Muscle of leg (tissue), 16 donors: Measurements from ENCODE around the gene NFATC2IP. TPM values are rescaled to one million over a fixed set of nuclear protein-coding genes. Genes with fewer than 3 reads are reported as not detected.

Source experiments
- DNase-seq: peaks from one replicate; pipeline ENCODE4 v3.0.0; 2013
- H3K27ac ChIP-seq: one replicate; pipeline ENCODE4 v1.5.1; 2013; ENCODE audit warnings: mild to moderate bottlenecking, low read length, control low read depth
- H3K27me3 ChIP-seq: one replicate; pipeline ENCODE4 v1.6.1; 2013; ENCODE audit warnings: low read length; ENCODE audit not compliant: control insufficient read depth, insufficient read depth
- H3K36me3 ChIP-seq: one replicate; pipeline ENCODE4 v1.6.1; 2013; ENCODE audit warnings: low read length; ENCODE audit not compliant: control insufficient read depth, insufficient read depth
- H3K4me1 ChIP-seq: one replicate; pipeline ENCODE4 v1.6.1; 2013; ENCODE audit warnings: low read length; ENCODE audit not compliant: control insufficient read depth, insufficient read depth
- H3K4me3 ChIP-seq: one replicate; pipeline ENCODE4 v1.5.1; 2013; ENCODE audit warnings: low read length, control low read depth
- H3K9me3 ChIP-seq: replicated peaks from 2 replicates; pipeline ENCODE4 v1.6.1; 2013; ENCODE audit warnings: low read depth, low read length; ENCODE audit not compliant: control insufficient read depth
- WGBS: methylation state at CpG from one replicate; pipeline ENCODE4 v1.1.5; 2013; ENCODE audit warnings: missing lambda C conversion rate; ENCODE audit not compliant: insufficient coverage; 5-methylcytosine and 5-hydroxymethylcytosine counted together
- long read RNA-seq, 11 donors: transcript quantifications; one replicate each; lab custom pipeline, GENCODE V29; 2026
- polyA plus RNA-seq, 8 donors: library from polyadenylated mRNA; unstranded; fragments of 120-200 nt; gene quantifications; one replicate each; pipeline versions ENCODE4 v1.2.1 to v1.2.3, GENCODE V29; 2013; ENCODE audit warnings: inconsistent platforms in 1 of 8, low replicate concordance in 1 of 8; ENCODE audit not compliant: insufficient read length in 8 of 8, insufficient read depth in 1 of 8
- total RNA-seq: library from RNA; stranded (reverse); fragments of 120-200 nt; gene quantifications from one replicate; pipeline ENCODE4 v1.2.4, GENCODE V29; 2013

NFATC2IP gene
- total RNA-seq (14.2 TPM), polyA plus RNA-seq (10 to 100 TPM; 12.7 to 35.8 (median 20.0) TPM)
- long read RNA-seq, donor 1, full-length matches to known transcripts, result 2 of 2 reads
- long read RNA-seq, donor 1, partial matches to known transcripts, result 0 of 2 reads
- long read RNA-seq, donor 1, other reads (novel, unspliced or antisense), result 0 of 2 reads
- long read RNA-seq, donor 2, full-length matches to known transcripts, result 2 of 2 reads
- long read RNA-seq, donor 2, partial matches to known transcripts, result 0 of 2 reads
- long read RNA-seq, donor 2, other reads (novel, unspliced or antisense), result 0 of 2 reads
- long read RNA-seq, donor 3, full-length matches to known transcripts, result 7 of 7 reads
- long read RNA-seq, donor 3, partial matches to known transcripts, result 0 of 7 reads
- long read RNA-seq, donor 3, other reads (novel, unspliced or antisense), result 0 of 7 reads
- long read RNA-seq, donor 4, result 0 reads
- long read RNA-seq, donor 5, full-length matches to known transcripts, result 3 of 3 reads
- long read RNA-seq, donor 5, partial matches to known transcripts, result 0 of 3 reads
- long read RNA-seq, donor 5, other reads (novel, unspliced or antisense), result 0 of 3 reads
- long read RNA-seq, donor 6, full-length matches to known transcripts, result 3 of 3 reads
- long read RNA-seq, donor 6, partial matches to known transcripts, result 0 of 3 reads
- long read RNA-seq, donor 6, other reads (novel, unspliced or antisense), result 0 of 3 reads
- long read RNA-seq, donor 7, partial matches to known transcripts, result 0 of 1 reads
- long read RNA-seq, donor 7, other reads (novel, unspliced or antisense), result 0 of 1 reads
- long read RNA-seq, donor 8, full-length matches to known transcripts, result 1 of 1 reads
- long read RNA-seq, donor 8, partial matches to known transcripts, result 0 of 1 reads
- long read RNA-seq, donor 8, other reads (novel, unspliced or antisense), result 0 of 1 reads
- long read RNA-seq, donor 9, partial matches to known transcripts, result 0 of 1 reads
- long read RNA-seq, donor 9, other reads (novel, unspliced or antisense), result 0 of 1 reads
- long read RNA-seq, donor 10, full-length matches to known transcripts, result 3 of 3 reads
- long read RNA-seq, donor 10, partial matches to known transcripts, result 0 of 3 reads
- long read RNA-seq, donor 10, other reads (novel, unspliced or antisense), result 0 of 3 reads
- long read RNA-seq, donor 11, full-length matches to known transcripts, result 1 of 1 reads
- long read RNA-seq, donor 11, partial matches to known transcripts, result 0 of 1 reads
- long read RNA-seq, donor 11, other reads (novel, unspliced or antisense), result 0 of 1 reads

DNA sequence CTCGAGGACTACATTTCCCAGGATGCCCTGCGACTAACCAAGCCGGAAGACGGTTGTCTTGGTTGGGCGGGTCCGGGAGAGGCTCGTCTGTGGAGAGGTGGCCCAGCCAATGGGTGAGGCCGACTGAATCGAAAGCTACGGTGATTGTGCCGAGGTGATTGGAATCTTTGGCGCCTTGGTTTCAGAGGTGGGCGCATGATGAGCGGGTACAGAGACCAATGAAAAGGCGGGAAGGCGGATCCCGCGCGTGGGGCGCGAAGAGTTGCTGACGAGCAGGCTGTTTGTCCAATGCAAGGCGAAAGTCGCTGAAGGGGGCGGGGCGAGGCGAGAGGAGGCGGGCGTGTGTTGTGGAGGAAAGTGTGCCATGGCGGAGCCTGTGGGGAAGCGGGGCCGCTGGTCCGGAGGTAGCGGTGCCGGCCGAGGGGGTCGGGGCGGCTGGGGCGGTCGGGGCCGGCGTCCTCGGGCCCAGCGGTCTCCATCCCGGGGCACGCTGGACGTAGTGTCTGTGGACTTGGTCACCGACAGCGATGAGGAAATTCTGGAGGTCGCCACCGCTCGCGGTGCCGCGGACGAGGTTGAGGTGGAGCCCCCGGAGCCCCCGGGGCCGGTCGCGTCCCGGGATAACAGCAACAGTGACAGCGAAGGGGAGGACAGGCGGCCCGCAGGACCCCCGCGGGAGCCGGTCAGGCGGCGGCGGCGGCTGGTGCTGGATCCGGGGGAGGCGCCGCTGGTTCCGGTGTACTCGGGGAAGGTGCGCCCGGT, at the start of gene NFATC2IP:
Gene NFATC2IP, plus strand, starts transcription at position 290 of the 762 bp plus-strand sequence. Its CDS starts 75 bp downstream, at position 365.
- Histone ChIP-seq H3K27ac (peak within 1 kb of the TSS; percentile 50), H3K4me1 (peaks cover 15% of the 10 kb centered on the region), H3K9me3 (no peaks in the 10 kb centered on the region), H3K4me3 (peak within 1 kb of the TSS; percentile 82), H3K36me3 (peaks cover 33% of the 10 kb centered on the region), H3K27me3 (no peaks in the 10 kb centered on the region)
- under 1% methylated on average over 76 of the region's 79 CpGs for WGBS
- peak; percentile 100 for DNase-seq

GRCh38 chr16:28901862-28902261, 48.9 kb upstream of the NFATC2IP start:
- Histone ChIP-seq H3K27ac (no peak overlapping the region), H3K36me3 (peaks cover 69% of the 10 kb centered on the region), H3K4me3 (no peak overlapping the region), H3K4me1 (peaks cover 10% of the 10 kb centered on the region), H3K9me3 (no peaks in the 10 kb centered on the region), H3K27me3 (no peaks in the 10 kb centered on the region)
- WGBS, result 83% methylated on average over 2 of the region's 15 CpGs
- no peak for DNase-seq

- 68% methylated on average over 3 of the region's 11 CpGs for WGBS
- Histone ChIP-seq H3K27me3 (no peaks in the 10 kb centered on the region), H3K4me1 (peaks cover 10% of the 10 kb centered on the region), H3K36me3 (peaks cover 61% of the 10 kb centered on the region), H3K4me3 (no peak overlapping the region), H3K9me3 (no peaks in the 10 kb centered on the region), H3K27ac (no peak overlapping the region)
- DNase-seq, result no peak
Measured at GRCh38 chr16:28902909-28903308, 47.8 kb upstream of the NFATC2IP start.

GRCh38 chr16:28903344-28904042, 47.2 kb upstream of the NFATC2IP start:
- H3K27me3 ChIP-seq, result no peaks in the 10 kb centered on the region
- no peak overlapping the region for H3K27ac ChIP-seq
- peaks cover 13% of the 10 kb centered on the region for H3K4me1 ChIP-seq
- peaks cover 60% of the 10 kb centered on the region for H3K36me3 ChIP-seq
- H3K9me3 ChIP-seq, result no peaks in the 10 kb centered on the region
- WGBS, result 87% methylated on average over 22 of the region's 29 CpGs
- no peak for DNase-seq
- no peak overlapping the region for H3K4me3 ChIP-seq

GRCh38 chr16:28904363-28904762, 46.4 kb upstream of the NFATC2IP start:
- DNase-seq, result no peak
- H3K36me3 ChIP-seq, result peaks cover 53% of the 10 kb centered on the region
- H3K9me3 ChIP-seq, result no peaks in the 10 kb centered on the region
- H3K4me3 ChIP-seq, result no peak overlapping the region
- peaks cover 13% of the 10 kb centered on the region for H3K4me1 ChIP-seq
- no peaks in the 10 kb centered on the region for H3K27me3 ChIP-seq
- WGBS, result 73% methylated on average over 14 of the region's 14 CpGs
- no peak overlapping the region for H3K27ac ChIP-seq

- H3K36me3 ChIP-seq, result peaks cover 51% of the 10 kb centered on the region
Measured at GRCh38 chr16:28904828-28905227, 45.9 kb upstream of the NFATC2IP start.

GRCh38 chr16:28905229-28905754, 45.4 kb upstream of the NFATC2IP start:
- 94% methylated on average over 5 of the region's 9 CpGs for WGBS
- Histone ChIP-seq H3K4me3 (no peak overlapping the region), H3K36me3 (peaks cover 51% of the 10 kb centered on the region), H3K9me3 (no peaks in the 10 kb centered on the region), H3K27me3 (no peaks in the 10 kb centered on the region), H3K4me1 (peaks cover 17% of the 10 kb centered on the region), H3K27ac (peak overlapping the region; percentile 69)
- no peak for DNase-seq

More at GRCh38 chr16:28904828-28905227, 45.9 kb upstream of the NFATC2IP start:
- DNase-seq, result no peak
- no peaks in the 10 kb centered on the region for H3K27me3 ChIP-seq
- H3K9me3 ChIP-seq, result no peaks in the 10 kb centered on the region
- peak overlapping the region; percentile 42 for H3K27ac ChIP-seq
- H3K4me3 ChIP-seq, result no peak overlapping the region
- peaks cover 16% of the 10 kb centered on the region for H3K4me1 ChIP-seq
- 85% methylated on average over 7 of the region's 16 CpGs for WGBS

GRCh38 chr16:28905800-28906372, 44.9 kb upstream of the NFATC2IP start:
- Histone ChIP-seq H3K27ac (peak overlapping the region; percentile 69), H3K9me3 (no peaks in the 10 kb centered on the region), H3K4me1 (peaks cover 23% of the 10 kb centered on the region), H3K4me3 (no peak overlapping the region), H3K27me3 (no peaks in the 10 kb centered on the region), H3K36me3 (peaks cover 50% of the 10 kb centered on the region)
- DNase-seq, result no peak
- WGBS, result 58% methylated on average over 22 of the region's 24 CpGs
